Measurements from ENCODE around the gene ASF1B. TPM values are rescaled to one million over a fixed set of nuclear protein-coding genes. Genes with fewer than 3 reads are reported as not detected.

The ASF1B gene
- total RNA-seq, 1 experiment from 2014 or later, result 54.6 TPM

GRCh38 chr19:14152713-14153112, 16.3 kb upstream of the ASF1B start:
- Histone ChIP-seq H3K36me3 (ENCODE audit: insufficient read depth, low read length, poor library complexity, severe bottlenecking) (peaks cover 31% of the 10 kb centered on the region), H3K4me3 (ENCODE audit: low read depth, low read length, poor library complexity, severe bottlenecking) (no peak overlapping the region), H3K27ac (ENCODE audit: low read depth, low read length, poor library complexity, severe bottlenecking) (no peak overlapping the region), H3K9me3 (ENCODE audit: low read depth, low read length, poor library complexity, severe bottlenecking) (no peaks in the 10 kb centered on the region), H3K27me3 (replicated peaks; ENCODE audit: insufficient read depth, low read depth, low read length, poor library complexity) (no peaks in the 10 kb centered on the region), H3K4me1 (ENCODE audit: insufficient read depth, low read length, poor library complexity, severe bottlenecking) (peaks cover 29% of the 10 kb centered on the region)
- no TSS peak for BruUV-seq (replicated peaks)
- intact Hi-C loops (cut with micrococcal nuclease; ENCODE audit: unreplicated experiment), result no loop called here
- ChIA-PET CTCF (interaction anchor here (0.7 kb wide), 1 partner anchor 205 kb away, joined by 4 read pairs; no protein-coding TSS in a partner anchor), POLR2A (ENCODE audit: low non-redundant PET) (no interaction called here)
- no peak for DNase-seq (ENCODE audit: low spot score)
- TF ChIP-seq EZH2 (IDR thresholded peaks at IDR 0.05; ENCODE audit: borderline replicate concordance, low read depth, low read length, poor library complexity, severe bottlenecking) (no peak), CTCF (conservative IDR thresholded peaks at IDR 0.05; ENCODE audit: low read depth, low read length) (no peak)

GRCh38 chr19:14150770-14151661, 14.6 kb upstream of the ASF1B start:
- BruUV-seq (replicated peaks), result no TSS peak
- Histone ChIP-seq H3K36me3 (ENCODE audit: insufficient read depth, low read length, poor library complexity, severe bottlenecking) (peaks cover 19% of the 10 kb centered on the region), H3K27me3 (replicated peaks; ENCODE audit: insufficient read depth, low read depth, low read length, poor library complexity) (no peaks in the 10 kb centered on the region), H3K27ac (ENCODE audit: low read depth, low read length, poor library complexity, severe bottlenecking) (peak overlapping the region; percentile 80), H3K4me1 (ENCODE audit: insufficient read depth, low read length, poor library complexity, severe bottlenecking) (peaks cover 37% of the 10 kb centered on the region), H3K4me3 (ENCODE audit: low read depth, low read length, poor library complexity, severe bottlenecking) (no peak overlapping the region), H3K9me3 (ENCODE audit: low read depth, low read length, poor library complexity, severe bottlenecking) (no peaks in the 10 kb centered on the region)
- intact Hi-C loops (cut with micrococcal nuclease; ENCODE audit: unreplicated experiment), result no loop called here
- no peak for DNase-seq (ENCODE audit: low spot score)
- CTCF ChIA-PET, result interaction anchor here (1.2 kb wide), 1 partner anchor 198 kb away, joined by 3 read pairs; no protein-coding TSS in a partner anchor
- TF ChIP-seq CTCF (conservative IDR thresholded peaks at IDR 0.05; ENCODE audit: low read depth, low read length), result no peak
- no peak for TF ChIP-seq EZH2 (IDR thresholded peaks at IDR 0.05; ENCODE audit: borderline replicate concordance, low read depth, low read length, poor library complexity, severe bottlenecking)
- POLR2A ChIA-PET (ENCODE audit: low non-redundant PET), result interaction anchor here (0.6 kb wide), 1 partner anchor 1030 kb away, joined by 4 read pairs; no protein-coding TSS in a partner anchor

GRCh38 chr19:14150041-14150769, 13.8 kb upstream of the ASF1B start:
- Histone ChIP-seq H3K4me1 (ENCODE audit: insufficient read depth, low read length, poor library complexity, severe bottlenecking) (peaks cover 37% of the 10 kb centered on the region), H3K27ac (ENCODE audit: low read depth, low read length, poor library complexity, severe bottlenecking) (peak overlapping the region; percentile 80)
- POLR2A ChIA-PET (ENCODE audit: low non-redundant PET), result interaction anchor here (0.6 kb wide), 1 partner anchor 1029 kb away, joined by 4 read pairs; no protein-coding TSS in a partner anchor

More at GRCh38 chr19:14150041-14150769, 13.8 kb upstream of the ASF1B start:
- H3K27me3 ChIP-seq (replicated peaks; ENCODE audit: insufficient read depth, low read depth, low read length, poor library complexity), result no peaks in the 10 kb centered on the region
- intact Hi-C loops (cut with micrococcal nuclease; ENCODE audit: unreplicated experiment), result no loop called here
- DNase-seq (ENCODE audit: low spot score), result no peak
- CTCF ChIA-PET, result interaction anchor here (1.2 kb wide), 1 partner anchor 199 kb away, joined by 3 read pairs; no protein-coding TSS in a partner anchor
- H3K36me3 ChIP-seq (ENCODE audit: insufficient read depth, low read length, poor library complexity, severe bottlenecking), result peaks cover 11% of the 10 kb centered on the region
- no peak overlapping the region for H3K4me3 ChIP-seq (ENCODE audit: low read depth, low read length, poor library complexity, severe bottlenecking)
- H3K9me3 ChIP-seq (ENCODE audit: low read depth, low read length, poor library complexity, severe bottlenecking), result no peaks in the 10 kb centered on the region
- 0 out of 2 replicates have a peak, but pooled peaks have one; percentile 9 for TF ChIP-seq CTCF (conservative IDR thresholded peaks at IDR 0.05; ENCODE audit: low read depth, low read length)
- TF ChIP-seq EZH2 (IDR thresholded peaks at IDR 0.05; ENCODE audit: borderline replicate concordance, low read depth, low read length, poor library complexity, severe bottlenecking), result no peak
- no TSS peak for BruUV-seq (replicated peaks)
